ENCODE data around the gene ANGPTL2.

Gene ANGPTL2

GRCh38 chr9:127059765-127060361 lies 62.6 kb downstream of the ANGPTL2 start:
- no peak for TF ChIP-seq POU2F2 (IDR thresholded peaks at IDR 0.05; ENCODE audit: low read depth, low read length)
- no peak for TF ChIP-seq SPI1 (IDR thresholded peaks at IDR 0.05; ENCODE audit: low read depth, low read length)
- TF ChIP-seq PAX5 (IDR thresholded peaks at IDR 0.05; ENCODE audit: insufficient read depth, low read length, severe bottlenecking) = no peak
- TF ChIP-seq TAF1 (IDR thresholded peaks at IDR 0.05; ENCODE audit: low read depth, low read length) = no peak
- no peak for TF ChIP-seq POLR2A (IDR thresholded peaks at IDR 0.05; ENCODE audit: low read depth, low read length)
- TF ChIP-seq POLR2AphosphoS5 (IDR thresholded peaks at IDR 0.05; ENCODE audit: low read depth, low read length) = no peak
- DNase-seq (ENCODE audit: insufficient read length, low spot score) (no peak), FAIRE-seq (peak; percentile 55)

- DNase-seq (ENCODE audit: insufficient read length, low spot score) (no peak), FAIRE-seq (peak; percentile 64)
- TF ChIP-seq TAF1 (IDR thresholded peaks at IDR 0.05; ENCODE audit: low read depth, low read length) (no peak), POLR2AphosphoS5 (IDR thresholded peaks at IDR 0.05; ENCODE audit: low read depth, low read length) (no peak), POLR2A (IDR thresholded peaks at IDR 0.05; ENCODE audit: low read depth, low read length) (no peak)
These were observed 63.4 kb downstream of the ANGPTL2 start for GRCh38 chr9:127059030-127059429.

GRCh38 chr9:127058645-127059021 lies 63.8 kb downstream of the ANGPTL2 start:
- TF ChIP-seq SPI1 (IDR thresholded peaks at IDR 0.05; ENCODE audit: low read depth, low read length) (no peak), TAF1 (IDR thresholded peaks at IDR 0.05; ENCODE audit: low read depth, low read length) (no peak), POLR2AphosphoS5 (IDR thresholded peaks at IDR 0.05; ENCODE audit: low read depth, low read length) (no peak), PAX5 (IDR thresholded peaks at IDR 0.05; ENCODE audit: insufficient read depth, low read length, severe bottlenecking) (no peak), POLR2A (IDR thresholded peaks at IDR 0.05; ENCODE audit: low read depth, low read length) (no peak), POU2F2 (IDR thresholded peaks at IDR 0.05; ENCODE audit: low read depth, low read length) (no peak)
- FAIRE-seq = no peak
- no peak for DNase-seq (ENCODE audit: insufficient read length, low spot score)

- DNase-seq (ENCODE audit: insufficient read length, low spot score) (no peak), FAIRE-seq (no peak)
- no peak for TF ChIP-seq POLR2A (IDR thresholded peaks at IDR 0.05; ENCODE audit: low read depth, low read length)
- TF ChIP-seq POLR2AphosphoS5 (IDR thresholded peaks at IDR 0.05; ENCODE audit: low read depth, low read length) = no peak
- TF ChIP-seq TAF1 (IDR thresholded peaks at IDR 0.05; ENCODE audit: low read depth, low read length) = no peak
- no peak for TF ChIP-seq PAX5 (IDR thresholded peaks at IDR 0.05; ENCODE audit: insufficient read depth, low read length, severe bottlenecking)
- no peak for TF ChIP-seq POU2F2 (IDR thresholded peaks at IDR 0.05; ENCODE audit: low read depth, low read length)
- no peak for TF ChIP-seq SPI1 (IDR thresholded peaks at IDR 0.05; ENCODE audit: low read depth, low read length)
These were observed 64.3 kb downstream of the ANGPTL2 start for GRCh38 chr9:127058011-127058644.

- DNase-seq (ENCODE audit: insufficient read length, low spot score) = no peak
- no peak for FAIRE-seq
- no peak for TF ChIP-seq TAF1 (IDR thresholded peaks at IDR 0.05; ENCODE audit: low read depth, low read length)
- TF ChIP-seq POU2F2 (IDR thresholded peaks at IDR 0.05; ENCODE audit: low read depth, low read length) = no peak
- no peak for TF ChIP-seq POLR2AphosphoS5 (IDR thresholded peaks at IDR 0.05; ENCODE audit: low read depth, low read length)
- no peak for TF ChIP-seq SPI1 (IDR thresholded peaks at IDR 0.05; ENCODE audit: low read depth, low read length)
- TF ChIP-seq POLR2A (IDR thresholded peaks at IDR 0.05; ENCODE audit: low read depth, low read length) = no peak
- TF ChIP-seq PAX5 (IDR thresholded peaks at IDR 0.05; ENCODE audit: insufficient read depth, low read length, severe bottlenecking) = no peak
These were observed 66.0 kb downstream of the ANGPTL2 start for GRCh38 chr9:127056446-127056845.

- TF ChIP-seq POLR2A (IDR thresholded peaks at IDR 0.05; ENCODE audit: low read depth, low read length) (no peak), POLR2AphosphoS5 (IDR thresholded peaks at IDR 0.05; ENCODE audit: low read depth, low read length) (no peak), SPI1 (IDR thresholded peaks at IDR 0.05; ENCODE audit: low read depth, low read length) (no peak), PAX5 (IDR thresholded peaks at IDR 0.05; ENCODE audit: insufficient read depth, low read length, severe bottlenecking) (no peak), TAF1 (IDR thresholded peaks at IDR 0.05; ENCODE audit: low read depth, low read length) (no peak), POU2F2 (IDR thresholded peaks at IDR 0.05; ENCODE audit: low read depth, low read length) (no peak)
- FAIRE-seq (no peak), DNase-seq (ENCODE audit: insufficient read length, low spot score) (no peak)
These were observed 66.6 kb downstream of the ANGPTL2 start for GRCh38 chr9:127055745-127056402.

GRCh38 chr9:127053960-127054359 lies 68.5 kb downstream of the ANGPTL2 start:
- DNase-seq (ENCODE audit: insufficient read length, low spot score) = no peak
- TF ChIP-seq PAX5 (IDR thresholded peaks at IDR 0.05; ENCODE audit: insufficient read depth, low read length, severe bottlenecking) = no peak
- TF ChIP-seq POLR2AphosphoS5 (IDR thresholded peaks at IDR 0.05; ENCODE audit: low read depth, low read length) = no peak
- no peak for TF ChIP-seq SPI1 (IDR thresholded peaks at IDR 0.05; ENCODE audit: low read depth, low read length)
- TF ChIP-seq POU2F2 (IDR thresholded peaks at IDR 0.05; ENCODE audit: low read depth, low read length) = no peak
- TF ChIP-seq POLR2A (IDR thresholded peaks at IDR 0.05; ENCODE audit: low read depth, low read length) = no peak
- TF ChIP-seq TAF1 (IDR thresholded peaks at IDR 0.05; ENCODE audit: low read depth, low read length) = no peak
- no peak for FAIRE-seq

GRCh38 chr9:127053057-127053821 lies 69.2 kb downstream of the ANGPTL2 start:
- FAIRE-seq (no peak), DNase-seq (ENCODE audit: insufficient read length, low spot score) (no peak)
- TF ChIP-seq POLR2A (IDR thresholded peaks at IDR 0.05; ENCODE audit: low read depth, low read length) (no peak), SPI1 (IDR thresholded peaks at IDR 0.05; ENCODE audit: low read depth, low read length) (no peak), PAX5 (IDR thresholded peaks at IDR 0.05; ENCODE audit: insufficient read depth, low read length, severe bottlenecking) (no peak), POU2F2 (IDR thresholded peaks at IDR 0.05; ENCODE audit: low read depth, low read length) (no peak), POLR2AphosphoS5 (IDR thresholded peaks at IDR 0.05; ENCODE audit: low read depth, low read length) (no peak), TAF1 (IDR thresholded peaks at IDR 0.05; ENCODE audit: low read depth, low read length) (no peak)
